Measurements from ENCODE around the gene GOLGA8S.
"Not testable (repeated sequence)": the region's sequence is repeated elsewhere in the genome, so short reads cannot be mapped to it uniquely, and the experiment has no call there.

Gene GOLGA8S

GRCh38 chr15:23354448-23354847 is at the start of gene GOLGA8S:
GOLGA8S (plus strand) TSS chr15:23354748; CDS start chr15:23354810, 62 bp downstream.
- not testable (repeated sequence) for DNase-seq (ENCODE audit: low spot score)

GRCh38 chr15:23304805-23305204 is 49.7 kb upstream of the GOLGA8S start:
- DNase-seq (ENCODE audit: low spot score): not testable (repeated sequence)

GRCh38 chr15:23305921-23306320 is 48.6 kb upstream of the GOLGA8S start:
- not testable (repeated sequence) for DNase-seq (ENCODE audit: low spot score)

- not testable (repeated sequence) for DNase-seq (ENCODE audit: low spot score)
These were observed 43.3 kb upstream of the GOLGA8S start for GRCh38 chr15:23311233-23311632.

GRCh38 chr15:23334096-23334495 is 20.5 kb upstream of the GOLGA8S start, which contains the start of gene GOLGA6L26:
GOLGA6L26 (minus strand) TSS chr15:23334196; CDS start chr15:23334135, 61 bp downstream.
- not testable (repeated sequence) for DNase-seq (ENCODE audit: low spot score)

- not testable (repeated sequence) for DNase-seq (ENCODE audit: low spot score)
These were observed 8.1 kb downstream of the GOLGA8S start for GRCh38 chr15:23362622-23363021.

GRCh38 chr15:23364261-23364660 is 9.7 kb downstream of the GOLGA8S start:
- DNase-seq (ENCODE audit: low spot score): not testable (repeated sequence)

GRCh38 chr15:23370578-23370977 is 16.0 kb downstream of the GOLGA8S start:
- no peak for DNase-seq (ENCODE audit: low spot score)

- DNase-seq (ENCODE audit: low spot score): not testable (repeated sequence)
These were observed 16.6 kb downstream of the GOLGA8S start for GRCh38 chr15:23371134-23371533.

GRCh38 chr15:23371868-23372267 is 17.3 kb downstream of the GOLGA8S start:
- DNase-seq (ENCODE audit: low spot score): not testable (repeated sequence)

- DNase-seq (ENCODE audit: low spot score): no peak
These were observed 17.7 kb downstream of the GOLGA8S start for GRCh38 chr15:23372284-23372683.

- not testable (repeated sequence) for DNase-seq (ENCODE audit: low spot score)
These were observed 18.5 kb downstream of the GOLGA8S start for GRCh38 chr15:23372891-23373600.

GRCh38 chr15:23374226-23374625 is 19.7 kb downstream of the GOLGA8S start:
- not testable (repeated sequence) for DNase-seq (ENCODE audit: low spot score)

GRCh38 chr15:23378946-23379345 is 24.4 kb downstream of the GOLGA8S start:
- not testable (repeated sequence) for DNase-seq (ENCODE audit: low spot score)

GRCh38 chr15:23380700-23381099 is 26.2 kb downstream of the GOLGA8S start:
- DNase-seq (ENCODE audit: low spot score): not testable (repeated sequence)

- DNase-seq (ENCODE audit: low spot score): not testable (repeated sequence)
These were observed 26.6 kb downstream of the GOLGA8S start for GRCh38 chr15:23381192-23381591.

GRCh38 chr15:23384371-23384770 is 29.8 kb downstream of the GOLGA8S start:
- no peak for DNase-seq (ENCODE audit: low spot score)

- DNase-seq (ENCODE audit: low spot score): no peak
These were observed 31.4 kb downstream of the GOLGA8S start for GRCh38 chr15:23385886-23386430.

GRCh38 chr15:23387621-23388190 is 33.2 kb downstream of the GOLGA8S start:
- DNase-seq (ENCODE audit: low spot score): no peak

GRCh38 chr15:23395030-23395692 is 40.6 kb downstream of the GOLGA8S start:
- DNase-seq (ENCODE audit: low spot score): no peak

GRCh38 chr15:23395832-23396231 is 41.3 kb downstream of the GOLGA8S start:
- DNase-seq (ENCODE audit: low spot score): no peak

GRCh38 chr15:23397779-23398178 is 43.2 kb downstream of the GOLGA8S start:
- peak; percentile 29 for DNase-seq (ENCODE audit: low spot score)
